HG02642 (cell line): ENCODE measurements around the gene TWNK.
"Not testable (repeated sequence)": the region's sequence is repeated elsewhere in the genome, so short reads cannot be mapped to it uniquely, and the experiment has no call there.

Source experiments
- ATAC-seq: cut with Tn5 transposase; IDR thresholded peaks from one replicate; pipeline ENCODE4 v1.9.1; 2021; ENCODE audit warnings: mild to moderate bottlenecking; ENCODE audit not compliant: unreplicated experiment, poor library complexity

The TWNK gene

GRCh38 chr10:100972115-100972903 is 15.0 kb upstream of the TWNK start:
- no peak for ATAC-seq

GRCh38 chr10:100972904-100973535 is 14.3 kb upstream of the TWNK start:
- ATAC-seq = no peak

GRCh38 chr10:100975397-100975796 is 11.9 kb upstream of the TWNK start:
- not testable (repeated sequence) for ATAC-seq

- ATAC-seq = no peak
Measured at GRCh38 chr10:100976906-100977305, 10.4 kb upstream of the TWNK start.

- ATAC-seq = no peak
Measured at GRCh38 chr10:100977436-100977835, 9.9 kb upstream of the TWNK start.

- ATAC-seq = no peak
Measured at GRCh38 chr10:100978121-100978900, 9.0 kb upstream of the TWNK start.

- ATAC-seq = no peak
Measured at GRCh38 chr10:100978901-100979195, 8.5 kb upstream of the TWNK start.

GRCh38 chr10:100979791-100980272 is 7.5 kb upstream of the TWNK start:
- ATAC-seq = no peak

- no peak for ATAC-seq
Measured at GRCh38 chr10:100980311-100980710, 7.0 kb upstream of the TWNK start.

- no peak for ATAC-seq
Measured at GRCh38 chr10:100980711-100981110, 6.6 kb upstream of the TWNK start.

GRCh38 chr10:100981178-100981772 is 6.1 kb upstream of the TWNK start:
- ATAC-seq = no peak

GRCh38 chr10:100982916-100983830 is 4.2 kb upstream of the TWNK start:
- ATAC-seq = no peak

- ATAC-seq = no peak
Measured at GRCh38 chr10:100983868-100984671, 3.3 kb upstream of the TWNK start.

GRCh38 chr10:100984672-100985177 is 2.6 kb upstream of the TWNK start:
- no peak for ATAC-seq

GRCh38 chr10:100985336-100985735 is 2.0 kb upstream of the TWNK start:
- no peak for ATAC-seq

- ATAC-seq = no peak
Measured at GRCh38 chr10:100986623-100986951, 756 bp upstream of the TWNK start.

- ATAC-seq = no peak
Measured at GRCh38 chr10:100987685-100988049, 324 bp downstream of the TWNK start.

GRCh38 chr10:100988166-100988565 is 823 bp downstream of the TWNK start:
- no peak for ATAC-seq

- no peak for ATAC-seq
Measured at GRCh38 chr10:100989088-100989487, 1.7 kb downstream of the TWNK start.
